HepG2 (cell line): ENCODE data around the gene PIWIL1. TPM values are rescaled to one million over a fixed set of nuclear protein-coding genes. Genes with fewer than 3 reads are reported as not detected.

Experiments
- ATAC-seq: fragments of 200-7000 bp; cut with Tn5 transposase; 3 replicates; pipeline ENCODE4 v1.9.1; 2020; ENCODE audit warnings: mild to moderate bottlenecking, moderate library complexity
- BruUV-seq: library from RNA; stranded (reverse); fragments of 400-500 nt; replicated peaks from 2 replicates; lab custom pipeline; 2021; lab: Mats Ljungman, UMichigan
- CTCF ChIA-PET: fragments of 300-600 bp; formaldehyde crosslinking; extraction: SDS; loops from one replicate; lab custom pipeline; 2021; ENCODE audit warnings: low total read pairs, inconsistent platforms, low intra/inter-chr PET ratio; lab: Yijun Ruan, JAX
- POLR2A ChIA-PET: fragments of 350-600 bp; sonication (Branson Sonifier 250); formaldehyde crosslinking; loops from one replicate; lab custom pipeline; 2020; ENCODE audit warnings: antibody characterized with exemption, inconsistent platforms; lab: Yijun Ruan, JAX
- DNase-seq: peaks from one replicate; pipeline ENCODE4 v3.0.0-alpha.2; 2015; ENCODE audit warnings: low spot score
- FAIRE-seq: peaks from 3 replicates; lab custom pipeline; 2011; peaks lifted over from hg19 to GRCh38; lab: Jason Lieb, UNC
- H2AFZ ChIP-seq: one replicate; pipeline ENCODE4 v1.6.1; 2011; ENCODE audit warnings: low read length, inconsistent platforms
- H3K27ac ChIP-seq: fragments of 300-600 bp; 3 replicates; pipeline ENCODE4 v1.8.0; 2011; ENCODE audit warnings: mixed run types, mild to moderate bottlenecking, mixed read lengths, low read length, inconsistent platforms; ENCODE audit not compliant: insufficient read depth; ENCODE audit errors: extremely low read length
- H3K27me3 ChIP-seq, 2 experiments: fragments of 200-600 bp in 1 of 2; 2 replicates in 1 of 2; 3 replicates in 1 of 2; pipeline versions ENCODE4 v1.6.0 to v1.8.0; 2011; ENCODE audit warnings: low read length in 2 of 2, mild to moderate bottlenecking in 2 of 2, moderate library complexity in 2 of 2, inconsistent platforms in 1 of 2; ENCODE audit not compliant: insufficient read depth in 2 of 2, control insufficient read depth in 1 of 2
- H3K36me3 ChIP-seq, 2 experiments: fragments of 200-600 bp in 1 of 2; replicated peaks in 1 of 2; 2 replicates in 1 of 2; 3 replicates in 1 of 2; pipeline versions ENCODE4 v1.5.1 to v1.8.0; 2011; ENCODE audit warnings: low read length in 2 of 2, inconsistent platforms in 1 of 2; ENCODE audit not compliant: insufficient read depth in 2 of 2, control insufficient read depth in 1 of 2
- H3K4me1 ChIP-seq: 2 replicates; pipeline ENCODE4 v1.5.1; 2012; ENCODE audit warnings: low read length, inconsistent platforms; ENCODE audit not compliant: insufficient read depth
- H3K4me2 ChIP-seq: 2 replicates; pipeline ENCODE4 v1.6.0; 2011; ENCODE audit warnings: low read depth, low read length, inconsistent platforms
- H3K4me3 ChIP-seq, 3 experiments: fragments of 200-600 bp in 1 of 3; sonication (generic), shearing (Covaris generic) in 1 of 3; replicated peaks in 1 of 3; 2 replicates each; pipeline ENCODE4 v1.5.1; 2011 to 2016; ENCODE audit warnings: low read length in 3 of 3, inconsistent platforms in 2 of 3, low read depth in 2 of 3, mild to moderate bottlenecking in 2 of 3, control low read depth in 1 of 3, mixed read lengths in 1 of 3; ENCODE audit not compliant: insufficient read depth in 1 of 3
- H3K79me2 ChIP-seq: one replicate; pipeline ENCODE4 v1.6.1; 2011; ENCODE audit warnings: low read length, inconsistent platforms; ENCODE audit not compliant: insufficient read depth
- H3K9ac ChIP-seq: 2 replicates; pipeline ENCODE4 v1.6.0; 2011; ENCODE audit warnings: mild to moderate bottlenecking, low read depth, low read length, inconsistent platforms; ENCODE audit not compliant: insufficient read depth
- H3K9me3 ChIP-seq: 2 replicates; pipeline ENCODE4 v1.5.1; 2012; ENCODE audit warnings: mild to moderate bottlenecking, low read length
- H4K20me1 ChIP-seq: 2 replicates; pipeline ENCODE4 v1.6.0; 2011; ENCODE audit warnings: inconsistent platforms, mild to moderate bottlenecking, low read length, moderate library complexity; ENCODE audit not compliant: insufficient read depth
- AFF4 ChIP-seq: sonication (generic); formaldehyde crosslinking; IDR thresholded peaks from 2 replicates; pipeline ENCODE4 v1.4.0; 2020; ENCODE audit warnings: missing genetic modification reagents
- CENPX ChIP-seq: sonication (generic); formaldehyde crosslinking; IDR thresholded peaks from 2 replicates; pipeline ENCODE4 v1.9.0; 2021; ENCODE audit warnings: mild to moderate bottlenecking, missing genetic modification reagents, moderate library complexity
- FOXC1 ChIP-seq: sonication (generic); formaldehyde crosslinking; IDR thresholded peaks from 2 replicates; pipeline ENCODE4 v1.8.0; 2022; ENCODE audit warnings: mild to moderate bottlenecking, missing genetic modification reagents, borderline replicate concordance
- FOXP4 ChIP-seq: sonication (generic); formaldehyde crosslinking; IDR thresholded peaks from 2 replicates; pipeline ENCODE4 v1.4.0; 2020; ENCODE audit warnings: missing genetic modification reagents
- KIAA2018 ChIP-seq: sonication (generic); formaldehyde crosslinking; IDR thresholded peaks from 2 replicates; pipeline ENCODE4 v1.5.0; 2020; ENCODE audit warnings: mild to moderate bottlenecking, missing genetic modification reagents, borderline replicate concordance
- MXI1 ChIP-seq: IDR thresholded peaks from 3 replicates; pipeline ENCODE4 v1.6.1; 2012; ENCODE audit warnings: low read depth, low read length, inconsistent platforms, borderline replicate concordance
- NFYB ChIP-seq: sonication (generic); formaldehyde crosslinking; IDR thresholded peaks from 2 replicates; pipeline ENCODE4 v1.4.0; 2020; ENCODE audit warnings: missing genetic modification reagents
- ZNF3 ChIP-seq: IDR thresholded peaks from 2 replicates; pipeline ENCODE4 v1.7.0; 2017; ENCODE audit warnings: inconsistent platforms
- ZNF468 ChIP-seq: sonication (generic); formaldehyde crosslinking; IDR thresholded peaks from 2 replicates; pipeline ENCODE4 v1.8.0; 2022; ENCODE audit warnings: mild to moderate bottlenecking, moderate library complexity, missing genetic modification reagents
- WGBS: methylation state at CpG from one replicate; pipeline ENCODE4 v1.1.6; 2017; ENCODE audit warnings: low lambda C conversion rate; 5-methylcytosine and 5-hydroxymethylcytosine counted together
- in situ Hi-C: cut with HindIII; loops from 2 replicates; pipeline ENCODE4 v1.10.0; 2017; ENCODE audit warnings: low pct_unique_long_range_greater_than_20kb; ENCODE audit not compliant: extremely low pct_ligation_motif_present
- intact Hi-C: fragments of 100-400 bp; cut with micrococcal nuclease; formaldehyde crosslinking; loops from one replicate; pipeline ENCODE4 v1.10.0; 2022; ENCODE audit not compliant: unreplicated experiment
- polyA plus RNA-seq, 8 experiments: library from polyadenylated mRNA; depleted of rRNA in 3 of 8; stranded (reverse) in 7 of 8; unstranded in 1 of 8; fragments of >200 nt; fragmentation: Illumina TruSeq in 4 of 8; extraction: Trizol in 4 of 8; gene quantifications; 2 replicates each; pipeline versions ENCODE4 v1.2.1 to v1.2.3, GENCODE V29; 2011 to 2016; ENCODE audit warnings: low read depth in 4 of 8, missing spikeins in 1 of 8, mixed read lengths in 1 of 8; ENCODE audit not compliant: insufficient read depth in 1 of 8
- total RNA-seq, 5 experiments: library from RNA; depleted of rRNA; stranded (reverse); fragments of >200 nt; fragmentation: Illumina TruSeq; extraction: Trizol; gene quantifications; 2 replicates each; pipeline ENCODE4 v1.2.3, GENCODE V29; 2016; ENCODE audit warnings: low read depth in 1 of 5
- TF ChIP-seq, protein P1 (sequence below): sonication (generic); formaldehyde crosslinking; IDR thresholded peaks from 2 replicates; pipeline ENCODE4 v1.5.0; 2020; ENCODE audit warnings: missing genetic modification reagents

The PIWIL1 gene
- total and polyA plus RNA-seq, 2 of the 13 experiments (the other 11 are each of a cell fraction or from before 2014, with no cell fraction given): not detected

- BruUV-seq: no TSS peak
- intact Hi-C loops (no loop called here), in situ Hi-C loops (no loop called here)
- ATAC-seq: no peak
- Histone ChIP-seq H3K4me1 (no peaks in the 10 kb centered on the region), H3K79me2 (no peaks in the 10 kb centered on the region), H4K20me1 (no peaks in the 10 kb centered on the region), H3K27ac (no peak overlapping the region), H3K36me3 (no peaks in the 10 kb centered on the region), H3K4me3 (no peak overlapping the region), H3K27me3 (peaks cover 0 to 51% of the 10 kb centered on the region in 2 experiments; a peak in 4 of 5 replicates), H3K9ac (no peak overlapping the region), H3K9me3 (no peaks in the 10 kb centered on the region), H3K4me2 (no peak overlapping the region), H2AFZ (no peak overlapping the region)
- POLR2A ChIA-PET: no interaction called here
- WGBS: 8% methylated on average over 6 of the region's 7 CpGs
- FAIRE-seq: no peak
- CTCF ChIA-PET: no interaction called here
- no peak for DNase-seq
- TF ChIP-seq, protein P1, sequence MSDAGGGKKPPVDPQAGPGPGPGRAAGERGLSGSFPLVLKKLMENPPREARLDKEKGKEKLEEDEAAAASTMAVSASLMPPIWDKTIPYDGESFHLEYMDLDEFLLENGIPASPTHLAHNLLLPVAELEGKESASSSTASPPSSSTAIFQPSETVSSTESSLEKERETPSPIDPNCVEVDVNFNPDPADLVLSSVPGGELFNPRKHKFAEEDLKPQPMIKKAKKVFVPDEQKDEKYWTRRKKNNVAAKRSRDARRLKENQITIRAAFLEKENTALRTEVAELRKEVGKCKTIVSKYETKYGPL (CRISPR knock-in tag): no peak
- no peak for TF ChIP-seq FOXP4 (CRISPR knock-in tag)
- no peak for TF ChIP-seq ZNF3
- no peak for TF ChIP-seq KIAA2018 (CRISPR knock-in tag)
- TF ChIP-seq AFF4 (CRISPR knock-in tag): no peak
- no peak for TF ChIP-seq FOXC1 (CRISPR knock-in tag)
- no peak for TF ChIP-seq MXI1
- TF ChIP-seq ZNF468 (CRISPR knock-in tag): no peak
- no peak for TF ChIP-seq CENPX (CRISPR knock-in tag)
- no peak for TF ChIP-seq NFYB
Observed at GRCh38 chr12:130354407-130354806, 16.7 kb downstream of the PIWIL1 start.
